SK-N-SH treated with all-trans-retinoic acid at 6 μM for 48 hours (cell line): ENCODE measurements around the gene ANKRD44.
A peak's percentile ranks its signal among the peaks of the same experiment; 100 is the strongest.

Experiments
- ATAC-seq: fragments of 200-7000 bp; cut with Tn5 transposase; 3 replicates; pipeline ENCODE4 v1.9.1; 2020; ENCODE audit warnings: mild to moderate bottlenecking, moderate library complexity
- BACH2 ChIP-seq: fragments of 250-450 bp; sonication (Bioruptor Pico); IDR thresholded peaks from 2 replicates; pipeline ENCODE4 v1.9.0; 2021; ENCODE audit warnings: mild to moderate bottlenecking, borderline replicate concordance
- CSDC2 ChIP-seq: fragments of 250-450 bp; sonication (Bioruptor Pico); IDR thresholded peaks from 2 replicates; pipeline ENCODE4 v1.5.0; 2020; ENCODE audit warnings: mild to moderate bottlenecking, moderate library complexity
- CSRNP3 ChIP-seq: fragments of 250-450 bp; sonication (Bioruptor Pico); IDR thresholded peaks from 2 replicates; pipeline ENCODE4 v1.5.1; 2021; ENCODE audit warnings: mild to moderate bottlenecking, moderate library complexity
- ESRRG ChIP-seq: fragments of 250-450 bp; sonication (Bioruptor Pico); IDR thresholded peaks from 2 replicates; pipeline ENCODE4 v1.6.1; 2021; ENCODE audit warnings: mild to moderate bottlenecking
- GLIS3 ChIP-seq: fragments of 250-450 bp; sonication (Bioruptor Pico); IDR thresholded peaks from 2 replicates; pipeline ENCODE4 v1.5.0; 2020; ENCODE audit warnings: mild to moderate bottlenecking, moderate library complexity
- ISL1 ChIP-seq: fragments of 250-450 bp; sonication (Bioruptor Pico); IDR thresholded peaks from 2 replicates; pipeline ENCODE4 v2.1.2; 2022; ENCODE audit warnings: mild to moderate bottlenecking, moderate library complexity
- OSR1 ChIP-seq: fragments of 250-450 bp; sonication (Bioruptor Pico); IDR thresholded peaks from 2 replicates; pipeline ENCODE4 v1.8.0; 2022; ENCODE audit warnings: moderate library complexity, mild to moderate bottlenecking, inconsistent platforms
- PATZ1 ChIP-seq: fragments of 250-450 bp; sonication (Bioruptor Pico); IDR thresholded peaks from 2 replicates; pipeline ENCODE4 v1.8.0; 2020; ENCODE audit warnings: mild to moderate bottlenecking, moderate library complexity, borderline replicate concordance
- POU6F1 ChIP-seq: fragments of 250-450 bp; sonication (Bioruptor Pico); IDR thresholded peaks from 2 replicates; pipeline ENCODE4 v1.8.0; 2021; ENCODE audit warnings: low read depth, mild to moderate bottlenecking, moderate library complexity, borderline replicate concordance
- PPARA ChIP-seq: fragments of 250-450 bp; sonication (Bioruptor Pico); IDR thresholded peaks from 2 replicates; pipeline ENCODE4 v1.5.0; 2020; ENCODE audit warnings: mild to moderate bottlenecking, borderline replicate concordance
- RARB ChIP-seq: fragments of 250-450 bp; sonication (Bioruptor Pico); IDR thresholded peaks from 2 replicates; pipeline ENCODE4 v1.8.0; 2021; ENCODE audit warnings: mild to moderate bottlenecking, moderate library complexity
- TCF4 ChIP-seq: fragments of 250-450 bp; sonication (Bioruptor Pico); IDR thresholded peaks from 2 replicates; pipeline ENCODE4 v1.8.0; 2021; ENCODE audit warnings: mild to moderate bottlenecking, moderate library complexity, borderline replicate concordance
- TOX ChIP-seq: fragments of 250-450 bp; sonication (Bioruptor Pico); IDR thresholded peaks from 2 replicates; pipeline ENCODE4 v1.8.0; 2021; ENCODE audit warnings: mild to moderate bottlenecking, moderate library complexity, borderline replicate concordance
- TSHZ2 ChIP-seq: fragments of 250-450 bp; sonication (Bioruptor Pico); IDR thresholded peaks from 2 replicates; pipeline ENCODE4 v1.5.0; 2020; ENCODE audit warnings: mild to moderate bottlenecking, moderate library complexity
- ZC3H10 ChIP-seq: fragments of 250-450 bp; sonication (Bioruptor Pico); IDR thresholded peaks from 2 replicates; pipeline ENCODE4 v1.5.1; 2021; ENCODE audit warnings: mild to moderate bottlenecking, moderate library complexity
- ZNF565 ChIP-seq: fragments of 450-650 bp; formaldehyde crosslinking; conservative IDR thresholded peaks from 2 replicates; pipeline ENCODE4 v1.5.0; 2020; ENCODE audit warnings: low read depth, mild to moderate bottlenecking, moderate library complexity
- ZNF70 ChIP-seq: fragments of 450-650 bp; formaldehyde crosslinking; IDR thresholded peaks from 2 replicates; pipeline ENCODE4 v1.5.0; 2020; ENCODE audit warnings: mild to moderate bottlenecking, moderate library complexity
- ZNF8 ChIP-seq: fragments of 450-650 bp; formaldehyde crosslinking; IDR thresholded peaks from 2 replicates; pipeline ENCODE4 v1.5.0; 2020; ENCODE audit warnings: mild to moderate bottlenecking, moderate library complexity

ANKRD44 gene

GRCh38 chr2:197205585-197206215, 104.9 kb downstream of the ANKRD44 start:
- TF ChIP-seq ZNF70 (no peak), PATZ1 (CRISPR knock-in tag) (no peak), ESRRG (no peak), CSRNP3 (CRISPR knock-in tag) (no peak), OSR1 (no peak), TOX (CRISPR knock-in tag) (no peak), TSHZ2 (CRISPR knock-in tag) (no peak), ZNF565 (no peak), ISL1 (CRISPR knock-in tag) (no peak)
- no peak for ATAC-seq

GRCh38 chr2:197204519-197205250, 105.9 kb downstream of the ANKRD44 start:
- TF ChIP-seq BACH2 (CRISPR knock-in tag) (no peak), TCF4 (CRISPR knock-in tag) (0 out of 2 replicates have a peak, but pooled peaks have one; percentile 44)
- peak; percentile 53 for ATAC-seq

- ATAC-seq: no peak
- TF ChIP-seq GLIS3 (CRISPR knock-in tag): no peak
- TF ChIP-seq ZC3H10: no peak
- TF ChIP-seq ISL1 (CRISPR knock-in tag): no peak
- TF ChIP-seq BACH2 (CRISPR knock-in tag): no peak
- TF ChIP-seq ZNF565: no peak
- TF ChIP-seq RARB (CRISPR knock-in tag): no peak
- no peak for TF ChIP-seq PPARA (CRISPR knock-in tag)
- no peak for TF ChIP-seq PATZ1 (CRISPR knock-in tag)
- TF ChIP-seq ZNF8 (CRISPR knock-in tag): no peak
- TF ChIP-seq ZNF70: no peak
- TF ChIP-seq OSR1: no peak
- no peak for TF ChIP-seq POU6F1 (CRISPR knock-in tag)
- no peak for TF ChIP-seq TSHZ2 (CRISPR knock-in tag)
- no peak for TF ChIP-seq CSRNP3 (CRISPR knock-in tag)
- TF ChIP-seq CSDC2 (CRISPR knock-in tag): no peak
- TF ChIP-seq, all 23 proteins: peak for 0
These were observed 108.7 kb downstream of the ANKRD44 start for GRCh38 chr2:197201874-197202273.
